GM12878 (cell line): ENCODE measurements around the gene H2BK1.

Experiments
- CBFB ChIP-seq: IDR thresholded peaks from 2 replicates; pipeline ENCODE4 v1.6.1; 2016; ENCODE audit warnings: antibody characterized with exemption, low read depth
- TAF1 ChIP-seq: IDR thresholded peaks from 2 replicates; pipeline ENCODE4 v1.6.1; 2011; ENCODE audit warnings: mild to moderate bottlenecking, low read depth, low read length, borderline replicate concordance
- TF ChIP-seq, protein P1 (sequence below): fragments of 450-650 bp; IDR thresholded peaks from 2 replicates; pipeline ENCODE4 v1.6.1; 2016; ENCODE audit warnings: mild to moderate bottlenecking
- TF ChIP-seq, protein P2 (sequence below), 3 experiments: IDR thresholded peaks in 2 of 3; conservative IDR thresholded peaks in 1 of 3; 2 replicates each; pipeline ENCODE4 v1.5.1; 2011; ENCODE audit warnings: low read depth in 3 of 3, low read length in 3 of 3, mild to moderate bottlenecking in 3 of 3, control low read depth in 2 of 3, moderate library complexity in 2 of 3, inconsistent platforms in 1 of 3, mixed read lengths in 1 of 3; ENCODE audit not compliant: control insufficient read depth in 2 of 3, insufficient read depth in 1 of 3; ENCODE audit errors: extremely low read depth in 1 of 3

DNA sequence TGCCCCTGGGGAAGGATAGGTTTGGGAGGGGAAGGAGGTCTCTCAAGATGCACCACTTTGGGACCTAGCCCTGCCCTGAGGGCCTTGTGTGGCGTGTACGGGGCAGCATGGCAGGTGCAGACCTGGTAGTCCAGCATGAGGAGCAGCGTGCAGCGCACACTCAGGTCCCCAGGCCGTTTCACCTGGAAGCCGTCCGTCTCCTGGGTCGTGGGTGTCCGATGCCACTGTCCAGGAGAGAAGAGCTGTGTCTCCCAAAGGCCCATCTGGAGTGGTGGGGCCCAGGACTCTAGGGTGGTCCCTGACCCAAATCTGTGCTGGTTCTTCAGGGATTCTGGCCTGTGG lies 31.4 kb upstream of the H2BK1 start:
- TF ChIP-seq CBFB (no peak), TAF1 (no peak)
- TF ChIP-seq, protein P1, sequence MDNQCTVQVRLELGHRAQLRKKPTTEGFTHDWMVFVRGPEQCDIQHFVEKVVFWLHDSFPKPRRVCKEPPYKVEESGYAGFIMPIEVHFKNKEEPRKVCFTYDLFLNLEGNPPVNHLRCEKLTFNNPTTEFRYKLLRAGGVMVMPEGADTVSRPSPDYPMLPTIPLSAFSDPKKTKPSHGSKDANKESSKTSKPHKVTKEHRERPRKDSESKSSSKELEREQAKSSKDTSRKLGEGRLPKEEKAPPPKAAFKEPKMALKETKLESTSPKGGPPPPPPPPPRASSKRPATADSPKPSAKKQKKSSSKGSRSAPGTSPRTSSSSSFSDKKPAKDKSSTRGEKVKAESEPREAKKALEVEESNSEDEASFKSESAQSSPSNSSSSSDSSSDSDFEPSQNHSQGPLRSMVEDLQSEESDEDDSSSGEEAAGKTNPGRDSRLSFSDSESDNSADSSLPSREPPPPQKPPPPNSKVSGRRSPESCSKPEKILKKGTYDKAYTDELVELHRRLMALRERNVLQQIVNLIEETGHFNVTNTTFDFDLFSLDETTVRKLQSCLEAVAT: no peak
- TF ChIP-seq, protein P2, sequence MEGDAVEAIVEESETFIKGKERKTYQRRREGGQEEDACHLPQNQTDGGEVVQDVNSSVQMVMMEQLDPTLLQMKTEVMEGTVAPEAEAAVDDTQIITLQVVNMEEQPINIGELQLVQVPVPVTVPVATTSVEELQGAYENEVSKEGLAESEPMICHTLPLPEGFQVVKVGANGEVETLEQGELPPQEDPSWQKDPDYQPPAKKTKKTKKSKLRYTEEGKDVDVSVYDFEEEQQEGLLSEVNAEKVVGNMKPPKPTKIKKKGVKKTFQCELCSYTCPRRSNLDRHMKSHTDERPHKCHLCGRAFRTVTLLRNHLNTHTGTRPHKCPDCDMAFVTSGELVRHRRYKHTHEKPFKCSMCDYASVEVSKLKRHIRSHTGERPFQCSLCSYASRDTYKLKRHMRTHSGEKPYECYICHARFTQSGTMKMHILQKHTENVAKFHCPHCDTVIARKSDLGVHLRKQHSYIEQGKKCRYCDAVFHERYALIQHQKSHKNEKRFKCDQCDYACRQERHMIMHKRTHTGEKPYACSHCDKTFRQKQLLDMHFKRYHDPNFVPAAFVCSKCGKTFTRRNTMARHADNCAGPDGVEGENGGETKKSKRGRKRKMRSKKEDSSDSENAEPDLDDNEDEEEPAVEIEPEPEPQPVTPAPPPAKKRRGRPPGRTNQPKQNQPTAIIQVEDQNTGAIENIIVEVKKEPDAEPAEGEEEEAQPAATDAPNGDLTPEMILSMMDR (IDR thresholded peaks at IDR 0.05 in 2 of 3, conservative IDR thresholded peaks at IDR 0.05 in 1 of 3; ENCODE audit: control insufficient read depth in 2 of 3, extremely low read depth in 1 of 3, insufficient read depth in 1 of 3, low read depth in 3 of 3, low read length in 3 of 3): no peak
